ENCODE data around the gene C1orf159. TPM values are rescaled to one million over a fixed set of nuclear protein-coding genes. Genes with fewer than 3 reads are reported as not detected.
"Not testable (repeated sequence)": the region's sequence is repeated elsewhere in the genome, so short reads cannot be mapped to it uniquely, and the experiment has no call there.

C1orf159 gene
- total RNA-seq, 1 donor from 2014 or later = 9.7 TPM

GRCh38 chr1:1098681-1099421 is 17.0 kb downstream of the C1orf159 start:
- Histone ChIP-seq H3K27me3 (no peaks in the 10 kb centered on the region), H3K27ac (no peak overlapping the region), H3K4me3 (no peak overlapping the region), H3K36me3 (no peaks in the 10 kb centered on the region), H3K9me3 (no peaks in the 10 kb centered on the region), H3K4me1 (no peaks in the 10 kb centered on the region)
- DNase-seq = peak; percentile 5
- no peak for ATAC-seq
- TF ChIP-seq CTCF (IDR thresholded peaks at IDR 0.05) = no peak
- intact Hi-C loops (cut with DNase I) = no loop called here

- ATAC-seq; H3K9me3 ChIP-seq; H3K27me3 ChIP-seq; H3K4me1 ChIP-seq; H3K4me3 ChIP-seq; H3K27ac ChIP-seq; H3K36me3 ChIP-seq; intact Hi-C loops (cut with DNase I): not testable (repeated sequence)
- DNase-seq = peak; percentile 31
These were observed 19.8 kb downstream of the C1orf159 start for GRCh38 chr1:1096136-1096535.

- TF ChIP-seq CTCF (IDR thresholded peaks at IDR 0.05) = no peak
- DNase-seq (no peak), ATAC-seq (no peak)
- intact Hi-C loops (cut with DNase I) = no loop called here
- no peak overlapping the region for H3K4me3 ChIP-seq
- no peaks in the 10 kb centered on the region for H3K27me3 ChIP-seq
- H3K4me1 ChIP-seq = no peaks in the 10 kb centered on the region
- H3K36me3 ChIP-seq = no peaks in the 10 kb centered on the region
- H3K27ac ChIP-seq = no peak overlapping the region
- H3K9me3 ChIP-seq = no peaks in the 10 kb centered on the region
These were observed 20.9 kb downstream of the C1orf159 start for GRCh38 chr1:1094981-1095380.

DNA sequence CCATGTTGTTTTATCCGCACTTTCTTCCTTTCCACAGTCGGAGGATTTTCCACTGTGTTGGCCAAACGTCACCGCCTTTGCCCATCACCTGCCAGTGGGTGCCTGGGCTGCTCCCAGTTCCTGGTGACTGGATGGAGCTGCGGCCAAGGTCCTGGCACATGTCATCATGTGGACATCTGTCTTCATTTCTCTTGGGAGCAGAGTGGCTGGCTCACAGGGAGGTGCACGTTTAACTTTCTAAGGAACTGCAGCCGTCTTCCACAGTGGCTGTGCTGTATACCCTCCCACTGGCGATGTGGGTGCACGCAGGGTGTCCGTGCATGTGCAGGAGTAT is 22.3 kb downstream of the C1orf159 start:
- Histone ChIP-seq H3K4me1 (no peaks in the 10 kb centered on the region), H3K36me3 (no peaks in the 10 kb centered on the region), H3K27me3 (no peaks in the 10 kb centered on the region), H3K27ac (no peak overlapping the region), H3K9me3 (no peaks in the 10 kb centered on the region), H3K4me3 (no peak overlapping the region)
- intact Hi-C loops (cut with DNase I) = no loop called here
- peak; percentile 49 for DNase-seq
- TF ChIP-seq CTCF (IDR thresholded peaks at IDR 0.05) = no peak
- no peak for ATAC-seq

DNA sequence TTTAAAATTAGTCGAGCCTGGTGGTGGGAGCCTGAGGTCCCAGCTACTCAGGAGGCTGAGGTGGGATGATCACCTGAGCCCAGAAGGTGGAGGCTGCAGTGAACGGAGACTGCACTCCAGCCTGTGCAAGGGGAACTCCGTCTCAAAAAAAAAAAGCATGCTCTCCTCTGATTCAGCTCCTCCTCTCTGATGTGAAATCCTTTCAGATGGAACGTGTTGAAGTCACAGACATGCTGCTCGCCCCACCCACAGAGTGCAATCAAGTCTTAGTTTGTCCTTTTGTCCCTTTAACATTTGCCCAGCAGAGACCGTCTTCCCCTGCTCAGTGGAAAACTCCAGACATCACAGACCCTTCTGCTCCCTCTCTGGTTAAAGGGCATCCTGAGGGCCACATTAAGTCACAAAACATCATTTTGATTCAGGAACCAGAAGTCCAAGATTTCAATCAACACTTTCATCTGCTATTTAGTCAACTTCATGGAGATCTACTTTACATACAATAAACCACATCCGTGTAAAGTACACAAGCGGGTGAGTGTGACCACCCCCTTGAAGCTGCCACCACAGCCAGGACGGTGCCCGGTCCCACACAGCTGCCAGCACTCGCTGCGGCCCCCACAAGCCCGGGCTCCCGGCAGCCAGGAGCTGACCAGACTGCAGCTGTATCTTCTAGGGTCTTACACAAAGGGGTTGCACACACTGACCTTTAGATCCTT is 22.8 kb downstream of the C1orf159 start:
- no peaks in the 10 kb centered on the region for H3K9me3 ChIP-seq
- no peaks in the 10 kb centered on the region for H3K27me3 ChIP-seq
- H3K4me3 ChIP-seq = no peak overlapping the region
- intact Hi-C loops (cut with DNase I) = no loop called here
- TF ChIP-seq CTCF (IDR thresholded peaks at IDR 0.05) = no peak
- H3K27ac ChIP-seq = no peak overlapping the region
- ATAC-seq = no peak
- no peaks in the 10 kb centered on the region for H3K36me3 ChIP-seq
- H3K4me1 ChIP-seq = no peaks in the 10 kb centered on the region
- DNase-seq = no peak

GRCh38 chr1:1092149-1092855 is 23.6 kb downstream of the C1orf159 start:
- Histone ChIP-seq H3K27me3 (no peaks in the 10 kb centered on the region), H3K36me3 (no peaks in the 10 kb centered on the region), H3K4me1 (no peaks in the 10 kb centered on the region), H3K27ac (no peak overlapping the region), H3K4me3 (no peak overlapping the region), H3K9me3 (no peaks in the 10 kb centered on the region)
- ATAC-seq = no peak
- peak; percentile 63 for DNase-seq
- intact Hi-C loops (cut with DNase I) = no loop called here
- TF ChIP-seq CTCF (IDR thresholded peaks at IDR 0.05) = no peak

All from upper lobe of right lung (tissue), 1 donor.